HG03575 (cell line): Measurements from ENCODE around the gene MAD2L1BP.
"Not testable (repeated sequence)": the region's sequence is repeated elsewhere in the genome, so short reads cannot be mapped to it uniquely, and the experiment has no call there.

ENCODE experiments used
- ATAC-seq: cut with Tn5 transposase; IDR thresholded peaks from one replicate; pipeline ENCODE4 v1.9.1; 2021; ENCODE audit not compliant: unreplicated experiment, insufficient number of reproducible peaks, low FRiP score; ENCODE audit errors: extremely low read depth

MAD2L1BP gene

GRCh38 chr6:43635387-43636307, at the start of gene MAD2L1BP:
Gene MAD2L1BP (plus strand): TSS chr6:43635840. CDS start chr6:43635876, 36 bp downstream.
- ATAC-seq: no peak

- no peak for ATAC-seq
Observed at GRCh38 chr6:43588194-43588593, 47.4 kb upstream of the MAD2L1BP start.

- not testable (repeated sequence) for ATAC-seq
Observed at GRCh38 chr6:43589564-43589963, 46.1 kb upstream of the MAD2L1BP start.

GRCh38 chr6:43593938-43594337, 41.7 kb upstream of the MAD2L1BP start:
- no peak for ATAC-seq

GRCh38 chr6:43600595-43600994, 35.0 kb upstream of the MAD2L1BP start:
- no peak for ATAC-seq

GRCh38 chr6:43604174-43604573, 31.5 kb upstream of the MAD2L1BP start:
- no peak for ATAC-seq

GRCh38 chr6:43606019-43606418, 29.6 kb upstream of the MAD2L1BP start:
- ATAC-seq: no peak

GRCh38 chr6:43608310-43608763, 27.3 kb upstream of the MAD2L1BP start:
- no peak for ATAC-seq

GRCh38 chr6:43608807-43609206, 26.8 kb upstream of the MAD2L1BP start:
- ATAC-seq: no peak

GRCh38 chr6:43609402-43609801, 26.2 kb upstream of the MAD2L1BP start:
- no peak for ATAC-seq

- no peak for ATAC-seq
Observed at GRCh38 chr6:43610431-43610830, 25.2 kb upstream of the MAD2L1BP start.

- no peak for ATAC-seq
Observed at GRCh38 chr6:43613721-43614395, 21.8 kb upstream of the MAD2L1BP start.

GRCh38 chr6:43614396-43614730, 21.3 kb upstream of the MAD2L1BP start:
- ATAC-seq: no peak

GRCh38 chr6:43616725-43617472, 18.7 kb upstream of the MAD2L1BP start:
- ATAC-seq: no peak

- ATAC-seq: no peak
Observed at GRCh38 chr6:43621078-43621835, 14.4 kb upstream of the MAD2L1BP start.

- no peak for ATAC-seq
Observed at GRCh38 chr6:43621836-43622180, 13.8 kb upstream of the MAD2L1BP start.

GRCh38 chr6:43622541-43622940, 13.1 kb upstream of the MAD2L1BP start:
- no peak for ATAC-seq

- ATAC-seq: no peak
Observed at GRCh38 chr6:43623880-43624785, 11.5 kb upstream of the MAD2L1BP start.
